ENCODE measurements around the gene RABGAP1L.
"Not testable (repeated sequence)": the region's sequence is repeated elsewhere in the genome, so short reads cannot be mapped to it uniquely, and the experiment has no call there.

RABGAP1L gene

GRCh38 chr1:174682419-174683008, 523.2 kb downstream of the RABGAP1L start:
- peak in 1 of 3 donors; percentile 7 for DNase-seq

DNA sequence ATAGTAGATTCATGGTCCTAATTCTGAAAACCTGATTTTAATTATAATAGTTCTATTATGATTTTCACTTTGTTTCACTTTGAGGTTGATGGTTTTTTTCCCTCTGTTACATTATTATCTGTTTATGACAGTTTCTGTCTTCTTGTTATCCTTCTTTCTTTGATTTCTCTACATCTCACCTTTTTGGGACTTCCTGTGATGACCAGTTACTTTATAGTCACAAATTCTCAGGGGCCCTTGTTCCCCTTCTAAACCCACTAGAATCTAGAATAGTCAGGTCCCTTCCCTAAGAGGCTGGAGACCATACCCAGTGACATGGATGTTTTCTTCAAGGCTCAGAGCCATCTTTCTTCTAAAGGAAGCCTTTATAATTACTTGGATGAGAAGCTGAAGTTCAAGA, 526.9 kb downstream of the RABGAP1L start:
- DNase-seq: peak in 1 of 3 donors; percentile 12

DNA sequence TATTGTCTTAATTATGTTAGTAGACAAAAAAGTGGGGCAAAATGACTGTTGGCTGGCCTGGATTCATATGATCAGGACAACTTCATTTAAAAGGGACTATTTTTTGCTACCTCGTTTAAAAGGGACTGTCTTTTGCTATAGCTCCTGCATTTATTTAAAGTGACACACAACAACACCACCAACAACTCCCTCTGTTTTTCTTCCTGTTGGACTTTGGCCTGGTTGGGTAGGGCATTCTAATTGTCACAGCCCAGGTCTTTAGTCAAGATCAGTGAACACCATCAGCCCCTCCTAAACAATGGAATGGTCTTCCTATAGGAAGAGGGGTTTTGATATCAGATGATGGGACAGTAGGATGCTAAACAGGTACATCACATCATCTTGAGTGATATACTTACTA, 530.2 kb downstream of the RABGAP1L start:
- DNase-seq: peak in 1 of 3 donors; percentile 2

DNA sequence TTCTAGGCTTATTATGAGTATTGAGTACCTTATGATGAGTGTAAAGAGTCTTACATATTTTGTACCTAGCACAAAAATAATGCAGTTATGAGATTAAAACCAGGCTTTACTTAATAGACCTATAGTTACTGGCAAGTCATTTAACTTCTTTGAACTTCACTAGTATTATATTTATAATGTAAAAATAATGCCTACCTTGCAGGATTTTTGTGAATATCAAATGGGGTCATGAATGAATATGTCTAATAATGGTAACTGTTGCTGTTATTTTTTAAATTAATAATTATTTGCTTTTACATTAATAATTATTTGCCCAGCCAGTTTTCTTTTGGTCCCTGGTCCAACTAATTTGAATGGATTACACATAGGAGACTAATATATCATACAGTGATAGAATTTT, 530.9 kb downstream of the RABGAP1L start:
- no peak for DNase-seq

- DNase-seq: peak in 1 of 3 donors; percentile 2
Measured at GRCh38 chr1:174692313-174692712, 533.0 kb downstream of the RABGAP1L start.

DNA sequence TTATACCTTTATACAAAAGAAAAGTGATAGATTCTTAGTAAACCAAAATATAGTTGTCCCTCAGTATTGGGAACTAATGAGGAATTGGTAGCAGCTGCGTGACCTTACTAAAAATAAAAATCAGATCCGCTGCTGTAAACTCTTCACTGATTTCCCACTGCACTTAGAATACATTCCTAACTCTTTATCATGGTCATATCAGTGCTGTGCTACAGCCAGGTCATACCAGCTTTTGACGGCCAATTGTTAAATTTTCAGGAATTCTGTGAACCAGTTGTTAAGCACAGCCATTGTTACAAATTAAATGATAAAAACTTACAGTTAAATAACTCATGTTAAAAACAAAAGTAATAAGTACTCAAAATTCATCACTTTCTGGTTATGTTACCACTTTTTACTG, 533.8 kb downstream of the RABGAP1L start:
- DNase-seq: no peak

DNA sequence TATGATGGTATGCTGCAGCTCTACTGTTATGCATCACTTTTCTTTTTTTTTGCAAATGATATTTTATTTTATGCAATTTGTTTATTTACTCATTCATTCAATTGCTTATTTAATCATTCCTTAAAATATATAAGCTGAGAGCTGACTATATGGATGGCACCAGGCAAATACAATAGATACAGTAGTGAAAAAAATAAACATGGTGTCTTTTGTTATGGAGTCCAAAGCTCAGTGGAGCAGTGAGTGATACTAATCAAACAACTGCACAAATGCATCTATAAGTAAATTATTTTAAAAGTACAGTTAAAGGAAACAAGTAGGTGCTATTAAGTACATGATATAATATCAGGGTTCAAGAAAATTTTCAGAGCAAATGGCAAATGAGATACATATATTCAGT, 534.2 kb downstream of the RABGAP1L start:
- DNase-seq: not testable (repeated sequence)

DNA sequence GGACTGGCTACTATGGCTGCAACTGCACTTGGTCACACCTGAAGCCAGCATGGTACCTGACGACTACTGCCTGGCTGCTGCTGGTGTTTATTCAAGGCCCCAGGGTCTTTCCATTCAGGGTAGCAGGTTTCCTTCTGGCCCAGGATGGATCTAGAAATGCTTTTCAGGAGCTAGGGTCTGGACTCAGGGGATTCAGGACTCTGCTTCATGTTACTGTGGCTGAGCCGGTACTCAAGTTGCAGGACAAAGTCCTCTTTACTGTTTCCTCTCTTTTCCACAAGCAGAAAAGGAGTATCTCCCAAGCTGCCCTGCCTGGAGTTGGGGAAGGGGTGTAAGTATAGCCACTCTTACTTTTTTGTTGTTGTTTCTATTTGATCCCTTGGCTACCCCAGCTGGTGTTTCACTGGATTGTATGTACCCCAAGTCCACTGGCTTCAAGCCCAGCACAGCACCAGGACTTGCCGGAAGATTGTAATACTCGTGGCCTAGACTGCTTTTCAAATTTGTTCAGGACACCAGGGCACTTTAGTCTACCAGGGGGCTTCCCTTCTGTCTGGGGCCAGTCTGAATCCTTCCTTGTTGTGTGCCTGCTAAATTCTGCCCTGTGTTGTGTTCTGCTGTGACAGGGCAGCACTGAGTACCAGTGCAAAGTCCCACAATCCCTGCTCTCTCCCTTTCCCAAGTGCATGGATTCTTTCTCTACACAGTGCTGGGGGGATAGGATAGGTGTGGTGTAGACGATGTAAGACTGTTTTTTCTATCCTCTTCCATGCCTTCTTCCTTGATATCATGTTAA, 536.9 kb downstream of the RABGAP1L start:
- no peak for DNase-seq

DNA sequence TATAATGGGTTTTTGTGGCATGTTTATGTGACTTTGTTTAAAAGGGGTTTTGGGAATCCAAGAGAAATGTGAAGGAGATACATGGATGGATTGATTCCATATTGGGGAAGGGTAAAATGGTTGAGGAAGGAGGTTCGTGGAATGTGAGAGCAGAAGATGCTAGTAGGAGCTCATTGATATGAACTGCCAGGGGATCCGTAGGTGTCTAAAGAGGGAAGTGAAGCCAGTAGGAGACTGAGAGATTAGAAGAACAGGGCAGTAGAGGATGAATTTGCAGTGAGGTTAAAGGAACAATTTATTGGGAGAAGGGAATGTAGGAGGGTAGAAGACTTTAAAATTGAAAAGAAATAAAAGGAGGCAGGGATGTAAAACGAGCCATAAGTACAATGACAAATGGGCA, 541.0 kb downstream of the RABGAP1L start:
- DNase-seq: no peak

- DNase-seq: no peak
Measured at GRCh38 chr1:174700775-174701174, 541.5 kb downstream of the RABGAP1L start.

DNA sequence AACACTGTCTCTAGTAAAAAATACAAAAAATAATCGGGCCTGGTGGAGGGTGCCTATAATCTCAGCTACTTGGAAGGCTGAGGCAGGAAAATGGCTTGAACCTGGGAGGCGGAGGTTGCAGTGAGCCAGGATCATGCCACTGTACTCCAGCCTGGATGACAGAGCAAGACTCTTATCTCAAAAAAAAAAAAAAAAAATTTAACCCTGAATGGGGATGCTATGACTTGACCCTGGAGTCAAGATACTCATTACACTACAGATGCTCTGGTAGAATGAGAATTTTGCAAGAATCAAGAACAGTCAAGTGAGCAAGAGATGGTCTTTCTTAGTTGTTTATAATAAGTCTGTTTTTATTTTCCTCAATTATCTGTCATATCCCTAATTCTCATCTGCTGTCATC, 542.2 kb downstream of the RABGAP1L start:
- no peak for DNase-seq

GRCh38 chr1:174702011-174702410, 542.7 kb downstream of the RABGAP1L start:
- DNase-seq: no peak

- no peak for DNase-seq
Measured at GRCh38 chr1:174703309-174703708, 544.0 kb downstream of the RABGAP1L start.

GRCh38 chr1:174704300-174704699, 545.0 kb downstream of the RABGAP1L start:
- DNase-seq: no peak

GRCh38 chr1:174710868-174711845, 551.8 kb downstream of the RABGAP1L start:
- DNase-seq: no peak

- not testable (repeated sequence) for DNase-seq
Measured at GRCh38 chr1:174711848-174712247, 552.5 kb downstream of the RABGAP1L start.

- DNase-seq: no peak
Measured at GRCh38 chr1:174712541-174712940, 553.2 kb downstream of the RABGAP1L start.

DNA sequence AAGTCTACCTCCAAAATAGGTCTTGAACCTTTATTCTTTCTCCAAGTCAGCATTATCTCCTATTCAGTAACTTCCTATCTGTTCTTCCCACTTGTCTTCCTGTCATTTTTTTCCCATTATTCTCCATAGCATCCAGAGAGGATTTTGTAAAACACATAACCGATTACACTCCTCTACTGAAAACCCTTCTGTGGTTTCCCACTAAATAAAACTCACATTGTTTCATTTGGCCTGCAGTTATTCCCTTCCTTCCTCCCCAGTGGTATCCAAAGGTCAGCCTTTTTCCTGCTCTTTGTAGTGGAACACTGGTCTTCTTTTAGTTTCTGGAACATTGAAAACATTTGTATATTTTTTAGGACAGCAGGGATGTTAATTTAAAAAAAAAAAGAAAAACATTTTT, 554.5 kb downstream of the RABGAP1L start:
- DNase-seq: no peak

DNA sequence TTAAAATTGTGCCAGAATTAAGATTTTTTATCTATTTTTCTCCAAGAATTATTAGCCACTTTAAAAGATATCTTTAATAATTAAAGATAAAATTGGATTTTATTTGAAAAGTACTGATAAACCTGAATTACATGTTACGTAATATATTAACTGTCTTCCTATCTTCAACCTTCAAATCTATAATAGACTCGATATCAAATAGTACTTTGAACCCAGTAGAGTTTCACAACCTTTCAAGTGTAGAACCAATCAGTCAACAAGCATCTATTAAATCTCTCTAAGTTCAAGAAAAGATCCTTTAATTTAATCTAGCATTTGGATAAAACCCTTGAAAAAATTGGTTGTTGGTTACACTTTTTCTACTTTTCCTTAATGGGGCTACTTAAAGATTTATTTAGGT, 559.9 kb downstream of the RABGAP1L start:
- no peak for DNase-seq

- DNase-seq: no peak
Measured at GRCh38 chr1:174720618-174721017, 561.3 kb downstream of the RABGAP1L start.

DNA sequence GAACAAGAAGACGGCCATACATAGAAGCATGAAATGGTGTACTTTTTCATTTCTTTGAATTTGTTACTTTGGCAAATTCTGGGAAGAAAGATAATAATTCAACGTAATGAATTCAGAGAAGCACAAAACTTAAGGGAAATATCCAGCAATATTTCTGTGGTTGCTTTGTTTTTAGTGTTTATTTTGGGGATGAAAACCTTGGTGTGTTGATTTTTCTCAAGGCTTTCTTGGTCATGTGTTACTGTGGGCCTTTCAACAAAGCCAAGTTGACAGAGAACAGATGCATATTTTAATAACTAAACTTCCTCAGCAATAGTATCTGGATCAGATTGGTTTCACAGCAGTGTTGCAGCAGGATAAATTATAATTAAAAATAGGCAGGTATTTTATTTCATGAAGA, 561.9 kb downstream of the RABGAP1L start:
- DNase-seq: no peak

- no peak for DNase-seq
Measured at GRCh38 chr1:174723816-174724215, 564.5 kb downstream of the RABGAP1L start.

- no peak for DNase-seq
Measured at GRCh38 chr1:174724219-174724618, 564.9 kb downstream of the RABGAP1L start.

Data from suppressor macrophage treated with lipopolysaccharide for 1 hour (primary cell).